Transverse colon (tissue), 4 donors: ENCODE measurements around the gene RHOB. TPM values are rescaled to one million over a fixed set of nuclear protein-coding genes. Genes with fewer than 3 reads are reported as not detected.

ENCODE experiments used
- DNase-seq: peaks from one replicate; pipeline ENCODE4 v3.0.0-alpha.2; 2019
- H3K27ac ChIP-seq, 4 donors: fragments of 200-600 bp; sonication (generic); 2 replicates each; pipeline ENCODE4 v1.5.1; 2016 to 2018; ENCODE audit warnings: inconsistent platforms in 4 of 4
- H3K27me3 ChIP-seq: fragments of 200-600 bp; sonication (generic); 2 replicates; pipeline ENCODE4 v1.5.1; 2017; ENCODE audit warnings: inconsistent platforms
- H3K36me3 ChIP-seq, 4 donors: fragments of 200-600 bp; sonication (generic); 2 replicates each; pipeline ENCODE4 v1.5.1; 2017 to 2019; ENCODE audit warnings: inconsistent platforms in 4 of 4
- H3K4me1 ChIP-seq, 4 donors: fragments of 200-600 bp; sonication (generic); 2 replicates each; pipeline ENCODE4 v1.5.1; 2017 to 2020; ENCODE audit warnings: inconsistent platforms in 4 of 4
- H3K4me3 ChIP-seq, 4 donors: fragments of 200-600 bp; sonication (generic); 1 replicate in 1 of 4; 2 replicates in 3 of 4; pipeline versions ENCODE4 v1.5.1 to v1.6.1; 2017 to 2019; ENCODE audit warnings: inconsistent platforms in 4 of 4
- H3K9me3 ChIP-seq, 2 donors: fragments of 200-600 bp; sonication (generic); 2 replicates each; pipeline ENCODE4 v1.5.1; 2017 to 2019; ENCODE audit warnings: inconsistent platforms in 2 of 2
- CTCF ChIP-seq, 5 experiments: fragments of 200-600 bp in 3 of 5; fragments of 450-650 bp in 2 of 5; sonication (generic) in 3 of 5; IDR thresholded peaks; 1 replicate in 2 of 5; 2 replicates in 3 of 5; pipeline ENCODE4 v1.5.1; 2016 to 2017; ENCODE audit warnings: antibody characterized with exemption in 5 of 5, inconsistent platforms in 3 of 5, mild to moderate bottlenecking in 2 of 5, moderate library complexity in 1 of 5
- EP300 ChIP-seq: sonication (generic); formaldehyde crosslinking; IDR thresholded peaks from one replicate; pipeline ENCODE4 v1.6.1; 2017; ENCODE audit warnings: antibody characterized with exemption, low read depth
- POLR2A ChIP-seq: fragments of 450-650 bp; IDR thresholded peaks from one replicate; pipeline ENCODE4 v1.6.1; 2016; ENCODE audit warnings: antibody characterized with exemption, mild to moderate bottlenecking, moderate library complexity
- POLR2AphosphoS5 ChIP-seq, 3 donors: sonication (generic); formaldehyde crosslinking; IDR thresholded peaks; one replicate each; pipeline ENCODE4 v1.6.1; 2016; ENCODE audit warnings: antibody characterized with exemption in 3 of 3
- WGBS, 2 donors: methylation state at CpG; one replicate each; pipeline ENCODE4 v1.1.5; 2018; ENCODE audit warnings: low coverage in 1 of 2; 5-methylcytosine and 5-hydroxymethylcytosine counted together
- in situ Hi-C, 4 donors: fragments of 200-750 bp; cut with MboI; loops; one replicate each; pipeline versions ENCODE4 v1.15.0 to v1.15.1; 2017; ENCODE audit warnings: low sequenced_read_pairs in 3 of 4, low pct_ligation_motif_present in 1 of 4, low pct_unique_long_range_greater_than_20kb in 1 of 4
- intact Hi-C: fragments of 100-400 bp; cut with DNase I; formaldehyde crosslinking; loops from one replicate; pipeline ENCODE4 v1.15.1; 2023; ENCODE audit warnings: low total_unique reads
- total RNA-seq, 4 donors: library from RNA; depleted of rRNA; stranded (reverse); fragments of >200 nt; gene quantifications; one replicate each; pipeline ENCODE4 v1.1.0, GENCODE V29; 2016

The RHOB gene
- total RNA-seq, 4 donors from 2014 or later: 360 to 732 (median 532) TPM

GRCh38 chr2:20443276-20443920 is 3.5 kb upstream of the RHOB start:
- in situ Hi-C loops: loop anchor here in 2 of 4 donors (5.0 to 25.0 kb wide), 2 partner anchors 189 to 194 kb away; no protein-coding TSS in a partner anchor
- H3K4me1 ChIP-seq: peaks cover 6 to 50% (median 24%) of the 10 kb centered on the region in 4 donors
- DNase-seq: peak; percentile 56
- peaks cover 0 to 8% (median 0%) of the 10 kb centered on the region in 4 donors for H3K36me3 ChIP-seq
- WGBS, 2 donors: 23 to 36% methylated on average over 6 of the region's 6 CpGs
- H3K27me3 ChIP-seq: no peaks in the 10 kb centered on the region
- peak overlapping the region; percentile 86 to 99 (median 93) for H3K27ac ChIP-seq
- intact Hi-C loops: no loop called here
- TF ChIP-seq CTCF (IDR thresholded peaks at IDR 0.05) (peak; percentile 33 to 62 (median 54)), EP300 (no peak), POLR2AphosphoS5 (IDR thresholded peaks at IDR 0.05) (peak; percentile 46 to 63 (median 63))
- H3K4me3 ChIP-seq: no peak overlapping the region
- H3K9me3 ChIP-seq: no peaks in the 10 kb centered on the region

- H3K4me3 ChIP-seq: peak overlapping the region in 1 of 4 donors; percentile 6
- peak; percentile 18 for DNase-seq
- intact Hi-C loops (loop anchor here (2.0 kb wide), 1 partner anchor 194 kb away; no protein-coding TSS in a partner anchor), in situ Hi-C loops (loop anchor here in 2 of 4 donors (5.0 to 25.0 kb wide), 2 partner anchors 188 to 193 kb away; no protein-coding TSS in a partner anchor)
- peaks cover 6 to 49% (median 17%) of the 10 kb centered on the region in 4 donors for H3K4me1 ChIP-seq
- no peaks in the 10 kb centered on the region for H3K27me3 ChIP-seq
- TF ChIP-seq POLR2AphosphoS5 (IDR thresholded peaks at IDR 0.05): peak; percentile 64 to 76 (median 72)
- TF ChIP-seq CTCF (IDR thresholded peaks at IDR 0.05): no peak
- peak; percentile 22 for TF ChIP-seq POLR2A
- H3K36me3 ChIP-seq: peaks cover 0 to 10% (median 0%) of the 10 kb centered on the region in 4 donors
- 27 to 38% methylated on average over 10 to 12 of the region's 12 CpGs for WGBS, 2 donors
- no peaks in the 10 kb centered on the region for H3K9me3 ChIP-seq
- H3K27ac ChIP-seq: peak overlapping the region; percentile 86 to 99 (median 93)
Observed at GRCh38 chr2:20444101-20444992, 2.5 kb upstream of the RHOB start.

- H3K36me3 ChIP-seq: peaks cover 0 to 10% (median 0%) of the 10 kb centered on the region in 4 donors
- H3K9me3 ChIP-seq: no peaks in the 10 kb centered on the region
- 65 to 70% methylated on average over 8 to 24 of the region's 24 CpGs for WGBS, 2 donors
- peaks cover 6 to 47% (median 20%) of the 10 kb centered on the region in 4 donors for H3K4me1 ChIP-seq
- in situ Hi-C loops: loop anchor here in 2 of 4 donors (5.0 to 25.0 kb wide), 2 partner anchors 187 to 192 kb away; no protein-coding TSS in a partner anchor
- H3K27ac ChIP-seq: peak overlapping the region; percentile 86 to 99 (median 93)
- peak overlapping the region in 2 of 4 donors; percentile 6 to 10 for H3K4me3 ChIP-seq
- no peaks in the 10 kb centered on the region for H3K27me3 ChIP-seq
- TF ChIP-seq CTCF (IDR thresholded peaks at IDR 0.05): no peak
- no peak for TF ChIP-seq EP300
- TF ChIP-seq POLR2AphosphoS5 (IDR thresholded peaks at IDR 0.05): no peak
- no peak for TF ChIP-seq POLR2A
- peak; percentile 8 for DNase-seq
- intact Hi-C loops: loop anchor here (2.0 to 5.0 kb wide), 2 partner anchors 172 to 194 kb away; no protein-coding TSS in a partner anchor
Observed at GRCh38 chr2:20444993-20445910, 1.6 kb upstream of the RHOB start.
